Panc1 (cell line): ENCODE results near the gene TP53RK. TPM values are rescaled to one million over a fixed set of nuclear protein-coding genes. Genes with fewer than 3 reads are reported as not detected.

ENCODE experiments used
- ATAC-seq: fragments of 200-7000 bp; cut with Tn5 transposase; 2 replicates; pipeline ENCODE4 v1.9.1; 2020; ENCODE audit warnings: mild to moderate bottlenecking, moderate library complexity
- BruUV-seq: library from RNA; stranded (reverse); fragments of 400-500 nt; replicated peaks from 2 replicates; lab custom pipeline; 2021; lab: Mats Ljungman, UMichigan
- CTCF ChIA-PET: fragments of 300-600 bp; sonication (Branson Sonifier 250); formaldehyde crosslinking; loops from one replicate; lab custom pipeline; 2022; ENCODE audit warnings: antibody characterized with exemption; lab: Charles Lee
- POLR2A ChIA-PET: fragments of 300-600 bp; sonication (Branson Sonifier 250); formaldehyde crosslinking; loops from one replicate; lab custom pipeline; 2022; ENCODE audit warnings: antibody characterized with exemption; lab: Charles Lee
- DNase-seq: peaks from one replicate; pipeline ENCODE4 v3.0.0-alpha.2; 2010; ENCODE audit warnings: low read depth, low spot score
- H3K27ac ChIP-seq: 2 replicates; pipeline ENCODE4 v1.5.1; 2011; ENCODE audit warnings: mild to moderate bottlenecking, low read length, inconsistent platforms
- H3K27me3 ChIP-seq: fragments of 200-500 bp; sonication (Bioruptor generic); 2 replicates; pipeline ENCODE4 v1.6.0; 2014; ENCODE audit warnings: low read length, inconsistent platforms; ENCODE audit not compliant: control insufficient read depth, insufficient read depth
- H3K36me3 ChIP-seq: fragments of 200-500 bp; sonication (Bioruptor generic); 2 replicates; pipeline ENCODE4 v1.5.1; 2014; ENCODE audit warnings: inconsistent platforms, mild to moderate bottlenecking, low read length, moderate library complexity; ENCODE audit not compliant: control insufficient read depth, insufficient read depth
- H3K4me1 ChIP-seq: 2 replicates; pipeline ENCODE4 v1.5.1; 2011; ENCODE audit warnings: inconsistent platforms, mild to moderate bottlenecking, low read length, moderate library complexity; ENCODE audit not compliant: control insufficient read depth, insufficient read depth
- H3K4me3 ChIP-seq, 2 experiments: 2 replicates each; pipeline ENCODE4 v1.5.1; 2011 to 2012; ENCODE audit warnings: low read depth in 2 of 2, low read length in 2 of 2, mild to moderate bottlenecking in 2 of 2, inconsistent platforms in 1 of 2, moderate library complexity in 1 of 2
- H3K9me3 ChIP-seq: fragments of 200-500 bp; sonication (Bioruptor generic); 2 replicates; pipeline ENCODE4 v1.5.1; 2014; ENCODE audit warnings: low read depth, mild to moderate bottlenecking, inconsistent platforms, low read length, moderate library complexity; ENCODE audit not compliant: control insufficient read depth, insufficient read depth
- CTCF ChIP-seq: fragments of 450-650 bp; IDR thresholded peaks from 2 replicates; pipeline ENCODE4 v1.5.1; 2017; ENCODE audit warnings: mild to moderate bottlenecking
- POLR2AphosphoS5 ChIP-seq: IDR thresholded peaks from 2 replicates; pipeline ENCODE4 v1.6.1; 2012; ENCODE audit warnings: mild to moderate bottlenecking, low read depth, low read length, moderate library complexity
- REST ChIP-seq, 2 experiments: IDR thresholded peaks; 2 replicates each; pipeline ENCODE4 v1.6.1; 2011 to 2012; ENCODE audit warnings: low read depth in 2 of 2, control low read depth in 1 of 2, low read length in 1 of 2, mild to moderate bottlenecking in 1 of 2, moderate library complexity in 1 of 2; ENCODE audit not compliant: insufficient read depth in 1 of 2
- SIN3A ChIP-seq: IDR thresholded peaks from 2 replicates; pipeline ENCODE4 v1.6.1; 2012; ENCODE audit warnings: low read depth, mild to moderate bottlenecking, low read length, moderate library complexity, borderline replicate concordance; ENCODE audit not compliant: insufficient read depth
- TCF7L2 ChIP-seq: IDR thresholded peaks from 2 replicates; pipeline ENCODE4 v1.6.1; 2011; ENCODE audit warnings: mild to moderate bottlenecking, low read depth, low read length, inconsistent platforms
- in situ Hi-C: cut with HindIII; loops from 2 replicates; pipeline ENCODE4 v1.10.0; 2016; ENCODE audit warnings: low sequenced_read_pairs, low pct_unique_long_range_greater_than_20kb
- intact Hi-C: fragments of 100-400 bp; cut with micrococcal nuclease; formaldehyde crosslinking; loops from one replicate; pipeline ENCODE4 v1.10.0; 2022; ENCODE audit not compliant: unreplicated experiment
- total RNA-seq: library from RNA; stranded (reverse); gene quantifications from one replicate; pipeline ENCODE4 v1.2.1, GENCODE V29; 2021; ENCODE audit not compliant: unreplicated experiment

Gene TP53RK
- total RNA-seq, 1 experiment from 2014 or later = 13.7 TPM

GRCh38 chr20:46701057-46701456 lies 11.8 kb upstream of the TP53RK start:
- H3K27me3 ChIP-seq = no peaks in the 10 kb centered on the region
- H3K27ac ChIP-seq = no peak overlapping the region
- in situ Hi-C loops = no loop called here
- TF ChIP-seq TCF7L2 = no peak
- TF ChIP-seq SIN3A = no peak
- no peak for TF ChIP-seq REST (IDR thresholded peaks at IDR 0.05; ENCODE audit: insufficient read depth in 1 of 2, low read depth in 2 of 2, low read length in 1 of 2)
- no peak for TF ChIP-seq POLR2AphosphoS5
- TF ChIP-seq CTCF = no peak
- no peaks in the 10 kb centered on the region for H3K9me3 ChIP-seq
- ATAC-seq (no peak), DNase-seq (no peak)
- no TSS peak for BruUV-seq
- POLR2A ChIA-PET = no interaction called here
- H3K36me3 ChIP-seq = no peaks in the 10 kb centered on the region
- H3K4me1 ChIP-seq = no peaks in the 10 kb centered on the region
- intact Hi-C loops = no loop called here
- no peak overlapping the region for H3K4me3 ChIP-seq
- CTCF ChIA-PET = no interaction called here

GRCh38 chr20:46700481-46700880 lies 11.2 kb upstream of the TP53RK start:
- ChIA-PET POLR2A (no interaction called here), CTCF (interaction anchor here (0.6 kb wide), 1 partner anchor 532 kb away, joined by 4 read pairs; no protein-coding TSS in a partner anchor)
- intact Hi-C loops = no loop called here
- H3K27me3 ChIP-seq = no peaks in the 10 kb centered on the region
- no peaks in the 10 kb centered on the region for H3K36me3 ChIP-seq
- H3K4me3 ChIP-seq = no peak overlapping the region
- DNase-seq (no peak), ATAC-seq (peak; percentile 24; the same call in 1 of the 2 replicates)
- H3K4me1 ChIP-seq = no peaks in the 10 kb centered on the region
- H3K27ac ChIP-seq = no peak overlapping the region
- in situ Hi-C loops = no loop called here
- BruUV-seq = no TSS peak
- H3K9me3 ChIP-seq = no peaks in the 10 kb centered on the region
- TF ChIP-seq SIN3A (no peak), POLR2AphosphoS5 (no peak), TCF7L2 (no peak), REST (IDR thresholded peaks at IDR 0.05; ENCODE audit: insufficient read depth in 1 of 2, low read depth in 2 of 2, low read length in 1 of 2) (no peak), CTCF (no peak)
